ENCODE measurements around the gene FBXL14. TPM values are rescaled to one million over a fixed set of nuclear protein-coding genes. Genes with fewer than 3 reads are reported as not detected.
"Not testable (repeated sequence)": the region's sequence is repeated elsewhere in the genome, so short reads cannot be mapped to it uniquely, and the experiment has no call there.

Gene FBXL14
- total RNA-seq, 1 experiment from 2014 or later, result 16.1 TPM

DNA sequence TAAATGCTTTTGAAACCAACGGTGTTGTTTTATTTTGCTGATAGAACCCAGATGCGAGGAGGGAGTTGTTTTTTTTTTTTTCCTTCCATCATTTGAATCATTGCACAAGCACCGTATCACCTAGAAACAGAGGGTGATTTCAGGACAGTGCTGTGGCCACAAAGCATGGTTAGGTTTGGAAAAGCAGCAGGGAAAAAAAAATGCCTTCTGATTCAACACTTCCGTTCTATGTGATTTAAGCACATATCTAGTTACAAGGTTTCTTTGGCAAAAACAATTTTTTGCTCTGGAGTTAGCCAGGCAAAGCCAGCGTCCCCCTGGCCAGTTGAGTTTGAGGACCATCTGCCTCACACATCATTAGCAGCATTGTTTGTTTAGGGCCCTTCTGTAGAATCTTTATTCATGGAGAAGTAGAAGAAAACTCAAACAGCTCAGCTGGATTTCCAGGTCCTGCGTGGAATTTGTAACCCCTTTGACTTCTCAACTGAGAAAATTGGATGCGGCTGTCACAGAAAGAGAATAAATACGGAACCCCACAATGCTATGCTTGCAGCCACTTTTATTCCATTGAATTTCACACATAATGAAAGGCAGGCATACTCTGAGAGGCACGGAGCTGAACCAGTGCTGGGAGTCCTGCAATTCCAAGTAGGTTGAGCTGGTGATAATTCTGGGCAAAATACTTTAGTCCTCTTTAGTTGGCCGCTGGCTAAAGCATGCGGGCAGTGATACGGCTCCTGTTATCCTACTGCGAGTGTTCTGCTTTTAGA, 17.6 kb upstream of the FBXL14 start:
- Histone ChIP-seq H3K36me3 (no peaks in the 10 kb centered on the region), H3K4me1 (replicated peaks) (peaks cover 10% of the 10 kb centered on the region), H3K9me3 (replicated peaks) (no peaks in the 10 kb centered on the region), H3K27ac (no peak overlapping the region), H3K4me3 (no peak overlapping the region), H3K27me3 (replicated peaks) (no peaks in the 10 kb centered on the region)
- DNase-seq (ENCODE audit: low read depth in 1 of 2, low spot score in 2 of 2), result no peak

DNA sequence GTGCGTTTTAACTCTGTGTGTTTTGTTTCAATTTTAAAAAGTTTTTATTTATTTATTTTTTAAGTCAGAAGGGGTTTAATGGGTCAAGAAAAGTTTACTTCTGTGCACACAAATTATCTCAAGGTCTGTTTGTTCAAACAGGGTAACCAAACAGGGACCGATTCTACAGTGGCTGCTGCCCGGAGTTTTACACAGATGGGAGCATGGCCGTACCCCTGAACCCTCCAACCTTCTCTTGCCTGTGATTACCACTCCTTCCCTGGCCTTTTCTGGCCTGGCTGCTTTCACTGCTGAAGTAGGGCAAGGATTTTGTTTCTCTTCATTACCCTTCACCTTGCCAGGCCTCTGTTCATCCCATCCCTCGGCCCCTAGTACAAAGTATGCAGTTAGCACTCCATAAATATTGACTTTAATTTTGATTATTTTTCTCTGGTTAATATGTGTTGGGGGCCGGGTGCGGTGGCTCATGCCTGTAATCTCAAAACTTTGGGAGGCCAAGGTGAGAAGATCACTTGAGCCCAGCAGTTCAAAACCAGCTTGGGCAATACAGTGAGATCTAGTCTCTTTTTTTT, 15.8 kb upstream of the FBXL14 start:
- Histone ChIP-seq H3K36me3 (no peaks in the 10 kb centered on the region), H3K27ac (no peak overlapping the region), H3K4me1 (replicated peaks) (peaks cover 28% of the 10 kb centered on the region)

DNA sequence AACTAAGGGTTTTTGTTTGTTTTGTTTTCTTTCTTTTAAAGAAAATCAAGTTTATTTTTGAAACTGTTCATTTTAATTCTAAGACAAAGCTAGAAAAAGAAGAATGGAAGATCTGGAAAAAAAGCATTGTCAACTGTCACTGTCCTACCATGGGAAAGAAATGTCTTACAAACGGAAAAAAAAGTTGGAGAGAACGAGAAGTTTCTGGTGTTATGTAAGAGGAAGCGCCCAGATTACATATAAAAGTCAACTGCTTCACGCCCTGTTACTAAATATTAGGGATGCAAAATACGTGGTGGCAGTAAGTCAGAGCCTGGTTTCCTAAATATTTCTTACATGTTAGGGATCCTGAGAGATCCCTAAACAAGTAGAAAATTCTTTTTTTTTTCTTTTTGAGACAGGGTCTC, 14.3 kb upstream of the FBXL14 start:
- H3K27me3 ChIP-seq (replicated peaks), result no peaks in the 10 kb centered on the region
- H3K4me1 ChIP-seq (replicated peaks), result peaks cover 30% of the 10 kb centered on the region
- H3K27ac ChIP-seq, result no peak overlapping the region
- no peaks in the 10 kb centered on the region for H3K36me3 ChIP-seq
- H3K9me3 ChIP-seq (replicated peaks), result no peaks in the 10 kb centered on the region
- no peak for DNase-seq (ENCODE audit: low read depth in 1 of 2, low spot score in 2 of 2)
- H3K4me3 ChIP-seq, result no peak overlapping the region

More for the DNA sequence above, 15.8 kb upstream of the FBXL14 start:
- H3K4me3 ChIP-seq, result no peak overlapping the region
- H3K27me3 ChIP-seq (replicated peaks), result no peaks in the 10 kb centered on the region
- DNase-seq (ENCODE audit: low read depth in 1 of 2, low spot score in 2 of 2), result no peak
- H3K9me3 ChIP-seq (replicated peaks), result no peaks in the 10 kb centered on the region

DNA sequence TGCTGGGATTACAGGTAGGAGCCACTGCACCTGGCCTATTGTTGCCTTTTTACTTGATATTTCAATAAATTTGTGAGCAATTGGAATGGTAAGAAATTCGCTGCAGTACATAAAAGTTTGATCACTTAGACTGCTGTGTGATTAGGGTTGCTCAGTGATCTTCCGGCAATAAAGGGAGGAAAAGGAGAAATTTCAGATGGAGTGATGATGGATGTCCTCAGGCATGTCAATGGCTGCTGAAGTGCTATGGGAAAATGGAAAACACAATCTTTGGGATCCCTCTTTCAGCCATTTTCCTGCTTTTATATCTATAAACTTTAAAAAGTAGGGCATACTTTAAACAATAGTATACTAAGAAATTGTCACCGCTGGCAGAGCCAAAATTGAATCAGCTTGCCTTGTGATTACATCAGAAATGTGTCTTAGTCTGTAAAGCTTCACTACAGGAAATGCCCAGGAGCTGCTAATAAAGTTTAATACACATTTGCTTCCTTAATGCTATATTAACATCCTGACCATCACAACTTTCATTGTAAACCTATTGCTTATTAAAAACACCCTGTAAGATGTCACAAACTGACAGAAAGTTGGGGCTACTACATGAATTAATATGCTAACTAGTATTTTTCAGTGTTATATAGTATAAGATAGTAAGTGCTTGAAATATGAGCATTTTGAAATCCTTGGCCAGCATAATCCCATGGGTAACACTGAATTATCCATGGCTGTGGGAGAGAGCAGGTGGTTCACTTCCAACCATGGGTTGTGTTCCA, 13.7 kb upstream of the FBXL14 start:
- Histone ChIP-seq H3K27me3 (replicated peaks) (no peaks in the 10 kb centered on the region), H3K9me3 (replicated peaks) (no peaks in the 10 kb centered on the region), H3K27ac (no peak overlapping the region), H3K4me1 (replicated peaks) (peaks cover 30% of the 10 kb centered on the region), H3K36me3 (no peaks in the 10 kb centered on the region), H3K4me3 (no peak overlapping the region)
- DNase-seq (ENCODE audit: low read depth in 1 of 2, low spot score in 2 of 2), result no peak

DNA sequence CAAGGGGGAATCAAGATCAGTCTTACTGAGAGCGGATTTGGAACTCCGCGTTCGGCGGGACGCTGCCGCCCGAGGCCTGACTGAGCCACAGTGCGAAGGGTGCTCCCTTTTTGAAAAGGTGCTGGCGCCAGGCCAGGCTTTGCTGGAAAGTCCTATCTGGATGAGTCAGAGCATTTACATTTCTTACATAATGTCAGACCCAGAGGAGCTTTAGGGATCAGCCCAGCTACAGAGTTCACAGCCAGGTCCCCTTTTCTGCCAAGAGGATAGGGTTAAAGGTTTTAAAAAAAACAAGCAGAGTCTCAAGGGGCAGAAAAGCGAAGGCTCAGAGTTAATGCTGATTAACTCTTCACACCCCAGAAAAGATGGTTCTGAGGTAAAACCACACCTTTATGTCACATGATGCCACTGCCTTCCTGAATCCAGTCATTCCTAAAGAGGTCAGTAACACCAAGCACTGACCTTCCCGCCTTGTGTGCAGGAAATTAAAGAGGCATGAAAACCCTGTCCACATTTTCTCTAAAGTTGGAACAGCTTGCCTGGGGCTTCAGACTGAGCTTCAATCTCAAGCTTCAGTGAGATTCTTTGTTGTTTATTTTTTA, 11.7 kb upstream of the FBXL14 start:
- Histone ChIP-seq H3K27me3 (replicated peaks) (no peaks in the 10 kb centered on the region), H3K36me3 (no peaks in the 10 kb centered on the region), H3K27ac (peak overlapping the region; percentile 44), H3K9me3 (replicated peaks) (no peaks in the 10 kb centered on the region), H3K4me3 (peak overlapping the region; percentile 31), H3K4me1 (replicated peaks) (peaks cover 31% of the 10 kb centered on the region)
- DNase-seq (ENCODE audit: low read depth in 1 of 2, low spot score in 2 of 2), result peak; percentile 91 to 93

DNA sequence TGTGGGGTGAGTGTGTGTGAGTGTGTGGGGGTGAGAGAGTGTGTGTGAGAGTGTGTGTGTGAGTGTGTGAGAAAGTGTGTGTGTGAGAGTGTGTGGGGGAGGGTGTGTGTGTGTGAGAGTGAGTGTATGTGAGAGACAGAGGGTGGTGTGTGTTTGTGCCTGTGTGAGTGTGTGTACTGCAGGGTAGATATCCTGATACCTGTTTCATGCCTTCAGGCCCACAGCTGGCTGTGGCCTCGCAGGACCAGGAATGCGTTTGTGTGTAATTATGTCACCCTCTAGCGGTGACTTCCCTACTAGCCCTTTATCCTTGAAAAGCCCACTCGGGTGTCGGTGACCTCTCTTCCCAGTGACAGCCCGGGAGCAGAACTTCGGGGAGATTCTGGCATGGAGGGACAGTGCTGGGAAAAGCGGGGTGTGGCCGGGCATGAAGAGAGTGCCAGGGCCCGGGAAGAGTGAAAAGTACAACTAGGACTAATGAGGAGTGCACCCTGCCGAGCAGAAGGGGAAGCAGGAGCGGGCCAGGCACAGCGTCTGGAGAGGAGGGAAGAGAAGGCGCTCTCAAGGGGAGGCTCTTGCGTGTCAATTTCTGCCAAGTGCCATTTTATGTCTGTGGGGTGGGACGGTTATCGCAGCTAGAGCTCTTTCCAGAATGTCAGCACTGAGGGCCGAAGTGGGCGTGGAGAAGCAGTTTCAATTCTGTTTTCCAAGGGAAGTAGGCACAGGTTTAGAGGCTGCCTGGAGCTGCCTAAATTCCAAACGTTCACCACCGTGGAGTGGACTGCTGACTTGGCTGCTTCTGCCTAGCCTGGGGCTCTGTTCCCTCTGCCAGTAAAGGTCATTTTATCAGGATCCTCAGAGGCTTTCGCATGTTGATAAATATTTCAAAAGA, 11.0 kb upstream of the FBXL14 start:
- H3K27ac ChIP-seq, result peak overlapping the region; percentile 44
- H3K4me1 ChIP-seq (replicated peaks), result peaks cover 31% of the 10 kb centered on the region
- peak overlapping the region; percentile 31 for H3K4me3 ChIP-seq
- H3K9me3 ChIP-seq (replicated peaks), result no peaks in the 10 kb centered on the region
- no peaks in the 10 kb centered on the region for H3K27me3 ChIP-seq (replicated peaks)
- DNase-seq (ENCODE audit: low read depth in 1 of 2, low spot score in 2 of 2), result peak; percentile 77 to 87
- no peaks in the 10 kb centered on the region for H3K36me3 ChIP-seq

DNA sequence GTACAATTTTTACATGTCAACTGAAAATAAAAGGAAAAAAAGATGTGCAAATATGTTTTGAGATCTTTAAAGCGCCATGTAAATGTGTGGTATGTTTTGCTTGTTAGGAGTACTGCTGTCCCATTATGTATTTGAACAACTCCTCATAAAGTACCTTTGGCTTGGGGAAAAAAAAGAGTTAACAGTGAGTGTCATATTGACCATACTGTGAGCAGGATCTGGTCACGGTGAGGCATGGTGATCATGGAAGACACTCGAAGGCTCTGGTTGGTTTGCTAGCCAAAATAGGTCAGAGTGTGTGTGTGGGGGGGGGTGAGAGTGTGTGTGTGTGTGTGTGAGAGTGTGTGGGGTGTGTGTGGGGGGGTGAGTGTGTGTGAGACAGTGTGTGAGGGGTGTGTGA, 10.1 kb upstream of the FBXL14 start:
- DNase-seq (ENCODE audit: low read depth in 1 of 2, low spot score in 2 of 2), result no peak
- Histone ChIP-seq H3K27ac (no peak overlapping the region), H3K4me1 (replicated peaks) (peaks cover 31% of the 10 kb centered on the region), H3K9me3 (replicated peaks) (no peaks in the 10 kb centered on the region), H3K4me3 (no peak overlapping the region), H3K36me3 (no peaks in the 10 kb centered on the region), H3K27me3 (replicated peaks) (no peaks in the 10 kb centered on the region)

DNA sequence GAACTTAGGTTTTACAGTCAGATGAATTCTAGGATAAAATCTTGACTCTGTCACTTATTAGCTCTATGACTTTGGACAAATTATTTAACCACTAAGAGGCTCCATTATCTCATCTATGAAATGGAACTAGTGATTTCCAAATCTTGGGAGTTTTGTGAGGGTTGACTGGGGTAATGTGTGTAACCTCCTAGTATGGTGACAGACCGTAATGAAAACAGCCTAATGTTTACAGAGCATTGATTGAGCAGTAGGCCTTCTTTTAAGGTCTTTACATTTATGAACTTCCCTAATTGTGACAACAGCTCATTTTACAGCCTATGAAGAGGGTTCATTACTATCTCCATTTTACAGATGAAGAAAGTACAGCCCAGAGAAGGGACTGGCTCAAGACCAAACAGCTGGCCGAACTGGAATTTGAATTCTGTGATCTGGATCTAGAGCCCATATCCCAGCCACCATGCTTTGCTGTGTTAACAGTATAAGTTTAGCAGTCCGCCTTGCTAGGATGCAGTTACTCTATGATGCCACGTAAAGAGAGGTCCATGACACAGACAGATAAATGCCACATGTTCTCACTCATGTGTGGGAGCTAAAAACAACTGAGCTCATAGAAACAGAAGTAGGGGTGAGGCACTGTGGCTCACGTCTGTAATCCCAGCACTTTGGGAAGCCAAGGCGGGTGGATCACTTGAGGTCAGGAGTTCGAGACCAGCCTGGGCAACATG, 9.1 kb upstream of the FBXL14 start:
- Histone ChIP-seq H3K4me1 (replicated peaks) (peaks cover 31% of the 10 kb centered on the region), H3K27me3 (replicated peaks) (no peaks in the 10 kb centered on the region), H3K36me3 (no peaks in the 10 kb centered on the region), H3K27ac (no peak overlapping the region), H3K4me3 (no peak overlapping the region), H3K9me3 (replicated peaks) (no peaks in the 10 kb centered on the region)
- no peak for DNase-seq (ENCODE audit: low read depth in 1 of 2, low spot score in 2 of 2)

DNA sequence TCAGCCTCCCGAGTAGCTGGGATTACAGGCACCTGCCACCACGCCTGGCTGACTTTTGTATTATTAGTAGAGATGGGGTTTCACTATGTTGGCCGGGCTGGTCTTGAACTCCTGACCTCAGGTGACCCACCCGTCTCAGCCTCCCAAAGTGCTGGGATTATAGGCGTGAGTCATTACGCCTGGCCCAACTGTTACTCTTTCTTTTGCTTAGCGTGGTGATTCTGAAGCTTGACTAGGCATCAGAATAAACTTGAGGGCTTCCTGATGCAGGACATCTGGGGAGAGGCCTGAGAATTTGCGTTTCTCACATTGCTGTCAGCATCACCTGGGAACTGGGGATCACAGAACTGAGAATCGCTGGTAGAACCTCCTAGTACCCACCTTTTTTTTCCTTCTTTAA, 8.3 kb upstream of the FBXL14 start:
- H3K9me3 ChIP-seq (replicated peaks); DNase-seq (ENCODE audit: low read depth in 1 of 2, low spot score in 2 of 2); H3K27ac ChIP-seq; H3K4me3 ChIP-seq; H3K27me3 ChIP-seq (replicated peaks); H3K36me3 ChIP-seq: not testable (repeated sequence)
- peaks cover 27% of the 10 kb centered on the region for H3K4me1 ChIP-seq (replicated peaks)

DNA sequence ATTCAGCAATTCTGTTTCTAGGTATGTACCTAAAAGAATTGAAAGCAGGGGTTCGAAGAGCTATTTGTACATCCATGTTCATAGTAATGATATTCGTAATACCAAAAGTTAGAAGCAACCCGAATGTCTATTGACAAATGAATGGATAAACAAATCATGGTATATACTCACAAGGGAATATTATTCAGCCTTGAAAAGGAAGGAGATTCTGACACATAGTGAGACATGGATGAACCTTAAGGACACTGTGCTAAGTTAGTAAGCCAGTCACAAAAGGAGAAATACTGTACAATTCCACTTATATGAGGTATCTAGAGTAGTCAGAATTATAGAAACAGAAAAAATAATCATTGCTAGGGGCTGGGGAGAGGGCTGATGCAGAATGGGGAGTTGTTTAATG, 4.4 kb upstream of the FBXL14 start:
- no peak for DNase-seq (ENCODE audit: low read depth in 1 of 2, low spot score in 2 of 2)
- H3K4me3 ChIP-seq, result no peak overlapping the region

DNA sequence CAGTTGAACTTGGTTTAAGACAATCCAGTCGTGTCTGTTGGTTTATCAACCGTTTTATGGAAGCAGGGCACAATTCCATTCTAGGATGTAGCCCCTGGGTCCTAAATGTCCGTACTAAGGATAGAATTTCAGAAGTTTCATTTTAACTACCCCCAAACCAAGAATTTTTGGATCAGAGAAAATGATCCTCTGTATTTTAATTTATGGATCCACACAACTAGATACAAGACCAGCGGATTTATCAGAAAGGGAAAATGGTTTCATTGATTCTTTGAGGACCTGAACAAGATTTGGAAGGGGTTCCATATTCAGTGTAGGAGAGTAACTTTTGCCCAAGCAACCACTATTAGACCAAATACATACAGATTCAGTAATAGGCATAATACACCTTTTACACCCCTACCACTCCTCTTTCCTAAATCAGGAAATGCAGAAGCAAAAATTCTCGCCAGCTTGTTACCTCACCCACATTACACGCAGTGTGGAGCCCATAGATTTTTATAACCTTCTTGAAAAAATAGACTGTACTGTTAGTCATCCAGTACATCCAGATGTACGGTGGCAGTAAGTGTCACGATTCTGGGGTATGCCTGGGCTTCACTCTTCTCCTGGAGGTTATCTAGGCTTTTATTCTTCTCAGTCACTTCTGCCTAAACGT, 1.4 kb upstream of the FBXL14 start:
- no peak overlapping the region for H3K27ac ChIP-seq
- peaks cover 18% of the 10 kb centered on the region for H3K36me3 ChIP-seq
- no peak overlapping the region for H3K4me3 ChIP-seq
- peaks cover 49% of the 10 kb centered on the region for H3K4me1 ChIP-seq (replicated peaks)
- no peaks in the 10 kb centered on the region for H3K27me3 ChIP-seq (replicated peaks)
- H3K9me3 ChIP-seq (replicated peaks), result peaks cover 3% of the 10 kb centered on the region; the same call in 1 of the 2 replicates
- no peak for DNase-seq (ENCODE audit: low read depth in 1 of 2, low spot score in 2 of 2)

More for the DNA sequence above, 4.4 kb upstream of the FBXL14 start:
- Histone ChIP-seq H3K27ac (no peak overlapping the region), H3K27me3 (replicated peaks) (no peaks in the 10 kb centered on the region), H3K9me3 (replicated peaks) (peaks cover 2% of the 10 kb centered on the region; the same call in 1 of the 2 replicates), H3K36me3 (peaks cover 6% of the 10 kb centered on the region), H3K4me1 (replicated peaks) (peaks cover 28% of the 10 kb centered on the region)

DNA sequence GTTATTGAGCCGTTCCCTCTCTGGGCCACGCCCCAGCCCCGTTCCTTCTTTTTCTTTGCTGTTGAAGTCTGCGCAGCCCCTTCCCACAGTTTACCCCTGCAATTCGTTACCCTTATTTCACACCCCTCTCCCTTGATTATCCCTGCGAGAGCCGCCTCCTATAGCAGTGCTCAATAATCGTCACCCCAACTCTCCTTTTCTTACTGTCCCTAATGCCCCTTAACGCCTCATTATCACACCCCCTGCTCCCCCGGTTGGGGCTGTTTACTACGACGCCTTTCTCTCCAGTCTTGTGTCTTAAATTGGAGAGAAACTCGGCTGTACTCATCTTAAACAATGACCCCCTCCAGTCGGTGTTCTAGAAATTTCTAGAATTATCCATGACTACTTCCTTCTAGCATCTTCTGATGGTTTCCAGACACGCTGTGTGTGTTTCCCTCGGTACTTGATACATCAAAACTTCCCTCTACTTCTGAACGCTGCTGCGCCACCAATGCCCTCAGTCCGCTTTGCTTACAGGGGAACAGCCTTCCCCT, 713 bp upstream of the FBXL14 start:
- H3K36me3 ChIP-seq, result peaks cover 18% of the 10 kb centered on the region
- DNase-seq (ENCODE audit: low read depth in 1 of 2, low spot score in 2 of 2), result no peak

More for the DNA sequence above, 713 bp upstream of the FBXL14 start:
- no peaks in the 10 kb centered on the region for H3K27me3 ChIP-seq (replicated peaks)
- H3K4me1 ChIP-seq (replicated peaks), result peaks cover 55% of the 10 kb centered on the region
- H3K9me3 ChIP-seq (replicated peaks), result peaks cover 3% of the 10 kb centered on the region; the same call in 1 of the 2 replicates
- H3K27ac ChIP-seq, result peak overlapping the region; percentile 86
- H3K4me3 ChIP-seq, result peak overlapping the region; percentile 99

Data from SJSA1 (cell line).